SK-N-SH treated with all-trans-retinoic acid at 6 μM for 48 hours (cell line): ENCODE results near the gene PACS1.

Source experiments
- ATAC-seq: fragments of 200-7000 bp; cut with Tn5 transposase; 3 replicates; pipeline ENCODE4 v1.9.1; 2020; ENCODE audit warnings: mild to moderate bottlenecking, moderate library complexity
- ARNTL ChIP-seq: fragments of 450-650 bp; formaldehyde crosslinking; IDR thresholded peaks from 2 replicates; pipeline ENCODE4 v1.5.0; 2020; ENCODE audit warnings: low read depth, mild to moderate bottlenecking, moderate library complexity, borderline replicate concordance
- BACH2 ChIP-seq: fragments of 250-450 bp; sonication (Bioruptor Pico); IDR thresholded peaks from 2 replicates; pipeline ENCODE4 v1.9.0; 2021; ENCODE audit warnings: mild to moderate bottlenecking, borderline replicate concordance
- CREB5 ChIP-seq: fragments of 250-450 bp; sonication (Bioruptor Pico); IDR thresholded peaks from 2 replicates; pipeline ENCODE4 v1.5.1; 2020; ENCODE audit warnings: low read depth, mild to moderate bottlenecking, moderate library complexity
- CSDC2 ChIP-seq: fragments of 250-450 bp; sonication (Bioruptor Pico); IDR thresholded peaks from 2 replicates; pipeline ENCODE4 v1.5.0; 2020; ENCODE audit warnings: mild to moderate bottlenecking, moderate library complexity
- CSRNP3 ChIP-seq: fragments of 250-450 bp; sonication (Bioruptor Pico); IDR thresholded peaks from 2 replicates; pipeline ENCODE4 v1.5.1; 2021; ENCODE audit warnings: mild to moderate bottlenecking, moderate library complexity
- ESRRG ChIP-seq: fragments of 250-450 bp; sonication (Bioruptor Pico); IDR thresholded peaks from 2 replicates; pipeline ENCODE4 v1.6.1; 2021; ENCODE audit warnings: mild to moderate bottlenecking
- GLIS3 ChIP-seq: fragments of 250-450 bp; sonication (Bioruptor Pico); IDR thresholded peaks from 2 replicates; pipeline ENCODE4 v1.5.0; 2020; ENCODE audit warnings: mild to moderate bottlenecking, moderate library complexity
- ISL1 ChIP-seq: fragments of 250-450 bp; sonication (Bioruptor Pico); IDR thresholded peaks from 2 replicates; pipeline ENCODE4 v2.1.2; 2022; ENCODE audit warnings: mild to moderate bottlenecking, moderate library complexity
- OSR1 ChIP-seq: fragments of 250-450 bp; sonication (Bioruptor Pico); IDR thresholded peaks from 2 replicates; pipeline ENCODE4 v1.8.0; 2022; ENCODE audit warnings: moderate library complexity, mild to moderate bottlenecking, inconsistent platforms
- PATZ1 ChIP-seq: fragments of 250-450 bp; sonication (Bioruptor Pico); IDR thresholded peaks from 2 replicates; pipeline ENCODE4 v1.8.0; 2020; ENCODE audit warnings: mild to moderate bottlenecking, moderate library complexity, borderline replicate concordance
- POU6F1 ChIP-seq: fragments of 250-450 bp; sonication (Bioruptor Pico); IDR thresholded peaks from 2 replicates; pipeline ENCODE4 v1.8.0; 2021; ENCODE audit warnings: low read depth, mild to moderate bottlenecking, moderate library complexity, borderline replicate concordance
- PPARA ChIP-seq: fragments of 250-450 bp; sonication (Bioruptor Pico); IDR thresholded peaks from 2 replicates; pipeline ENCODE4 v1.5.0; 2020; ENCODE audit warnings: mild to moderate bottlenecking, borderline replicate concordance
- RARB ChIP-seq: fragments of 250-450 bp; sonication (Bioruptor Pico); IDR thresholded peaks from 2 replicates; pipeline ENCODE4 v1.8.0; 2021; ENCODE audit warnings: mild to moderate bottlenecking, moderate library complexity
- SNAI2 ChIP-seq: fragments of 250-450 bp; sonication (Bioruptor Pico); IDR thresholded peaks from 2 replicates; pipeline ENCODE4 v1.5.0; 2020; ENCODE audit warnings: mild to moderate bottlenecking, moderate library complexity
- TCF4 ChIP-seq: fragments of 250-450 bp; sonication (Bioruptor Pico); IDR thresholded peaks from 2 replicates; pipeline ENCODE4 v1.8.0; 2021; ENCODE audit warnings: mild to moderate bottlenecking, moderate library complexity, borderline replicate concordance
- TOX ChIP-seq: fragments of 250-450 bp; sonication (Bioruptor Pico); IDR thresholded peaks from 2 replicates; pipeline ENCODE4 v1.8.0; 2021; ENCODE audit warnings: mild to moderate bottlenecking, moderate library complexity, borderline replicate concordance
- TSHZ2 ChIP-seq: fragments of 250-450 bp; sonication (Bioruptor Pico); IDR thresholded peaks from 2 replicates; pipeline ENCODE4 v1.5.0; 2020; ENCODE audit warnings: mild to moderate bottlenecking, moderate library complexity
- ZC3H10 ChIP-seq: fragments of 250-450 bp; sonication (Bioruptor Pico); IDR thresholded peaks from 2 replicates; pipeline ENCODE4 v1.5.1; 2021; ENCODE audit warnings: mild to moderate bottlenecking, moderate library complexity
- ZFP3 ChIP-seq: fragments of 250-450 bp; sonication (Bioruptor Pico); IDR thresholded peaks from 2 replicates; pipeline ENCODE4 v1.5.0; 2020; ENCODE audit warnings: mild to moderate bottlenecking, moderate library complexity
- ZFP30 ChIP-seq: fragments of 450-650 bp; formaldehyde crosslinking; IDR thresholded peaks from 2 replicates; pipeline ENCODE4 v1.5.0; 2022; ENCODE audit warnings: mild to moderate bottlenecking, moderate library complexity
- ZNF565 ChIP-seq: fragments of 450-650 bp; formaldehyde crosslinking; conservative IDR thresholded peaks from 2 replicates; pipeline ENCODE4 v1.5.0; 2020; ENCODE audit warnings: low read depth, mild to moderate bottlenecking, moderate library complexity
- ZNF70 ChIP-seq: fragments of 450-650 bp; formaldehyde crosslinking; IDR thresholded peaks from 2 replicates; pipeline ENCODE4 v1.5.0; 2020; ENCODE audit warnings: mild to moderate bottlenecking, moderate library complexity
- ZNF8 ChIP-seq: fragments of 450-650 bp; formaldehyde crosslinking; IDR thresholded peaks from 2 replicates; pipeline ENCODE4 v1.5.0; 2020; ENCODE audit warnings: mild to moderate bottlenecking, moderate library complexity

The PACS1 gene

GRCh38 chr11:66111158-66111557 lies 41.1 kb downstream of the PACS1 start:
- no peak for ATAC-seq

GRCh38 chr11:66112041-66112491 lies 42.0 kb downstream of the PACS1 start:
- TF ChIP-seq ZFP30 (CRISPR knock-in tag) (no peak), TOX (CRISPR knock-in tag) (no peak), CREB5 (CRISPR knock-in tag) (no peak), ZC3H10 (CRISPR knock-in tag) (no peak), SNAI2 (CRISPR knock-in tag) (0 out of 2 replicates have a peak, but pooled peaks have one; percentile 59)
- ATAC-seq, result peak; percentile 32

More at GRCh38 chr11:66111158-66111557, 41.1 kb downstream of the PACS1 start:
- TF ChIP-seq PATZ1 (CRISPR knock-in tag) (no peak), OSR1 (no peak), TCF4 (no peak), ZFP3 (CRISPR knock-in tag) (no peak), PPARA (CRISPR knock-in tag) (no peak), BACH2 (CRISPR knock-in tag) (no peak), RARB (CRISPR knock-in tag) (no peak), CSRNP3 (CRISPR knock-in tag) (no peak), CSDC2 (CRISPR knock-in tag) (no peak), ZNF8 (CRISPR knock-in tag) (no peak), POU6F1 (no peak), CREB5 (CRISPR knock-in tag) (no peak), ARNTL (CRISPR knock-in tag) (no peak), ZFP30 (CRISPR knock-in tag) (no peak), GLIS3 (CRISPR knock-in tag) (no peak)

- ATAC-seq, result peak; percentile 75
- TF ChIP-seq TCF4, result no peak
- no peak for TF ChIP-seq TSHZ2 (CRISPR knock-in tag)
- TF ChIP-seq PATZ1 (CRISPR knock-in tag), result no peak
- no peak for TF ChIP-seq ESRRG (CRISPR knock-in tag)
- TF ChIP-seq TOX (CRISPR knock-in tag), result no peak
- no peak for TF ChIP-seq OSR1
- TF ChIP-seq ZNF565 (CRISPR knock-in tag), result no peak
- no peak for TF ChIP-seq ZFP30 (CRISPR knock-in tag)
- 0 out of 2 replicates have a peak, but pooled peaks have one; percentile 37 for TF ChIP-seq ZC3H10 (CRISPR knock-in tag)
- peak; percentile 95 for TF ChIP-seq ISL1
- no peak for TF ChIP-seq ARNTL (CRISPR knock-in tag)
- TF ChIP-seq PPARA (CRISPR knock-in tag), result no peak
- no peak for TF ChIP-seq RARB (CRISPR knock-in tag)
- TF ChIP-seq ZFP3 (CRISPR knock-in tag), result no peak
- TF ChIP-seq SNAI2 (CRISPR knock-in tag), result peak; percentile 8; the same call in 1 of the 2 replicates
- no peak for TF ChIP-seq ZNF70 (CRISPR knock-in tag)
Observed at GRCh38 chr11:66112601-66113499, 42.8 kb downstream of the PACS1 start.
